ENCODE data around the gene C1orf21.

DNA sequence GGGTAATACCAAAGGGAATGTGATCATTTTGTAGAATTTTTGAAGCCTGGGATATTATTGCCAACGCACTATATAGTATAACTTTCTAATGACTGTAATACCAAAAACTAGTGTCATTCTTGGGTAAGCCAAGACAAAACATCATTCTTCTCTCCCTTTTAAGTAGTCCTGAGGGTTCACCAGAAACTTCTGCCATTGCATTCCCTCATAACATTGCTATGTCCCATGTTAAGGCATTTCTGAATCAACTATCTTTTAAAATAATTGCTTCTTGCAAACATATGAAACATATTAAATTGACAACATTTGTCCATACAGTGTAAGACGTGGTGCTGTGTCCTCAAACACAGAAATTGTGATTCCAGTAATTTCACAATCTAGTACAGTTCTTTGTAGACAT lies 29.9 kb upstream of the C1orf21 start:
- TF ChIP-seq, protein P1, sequence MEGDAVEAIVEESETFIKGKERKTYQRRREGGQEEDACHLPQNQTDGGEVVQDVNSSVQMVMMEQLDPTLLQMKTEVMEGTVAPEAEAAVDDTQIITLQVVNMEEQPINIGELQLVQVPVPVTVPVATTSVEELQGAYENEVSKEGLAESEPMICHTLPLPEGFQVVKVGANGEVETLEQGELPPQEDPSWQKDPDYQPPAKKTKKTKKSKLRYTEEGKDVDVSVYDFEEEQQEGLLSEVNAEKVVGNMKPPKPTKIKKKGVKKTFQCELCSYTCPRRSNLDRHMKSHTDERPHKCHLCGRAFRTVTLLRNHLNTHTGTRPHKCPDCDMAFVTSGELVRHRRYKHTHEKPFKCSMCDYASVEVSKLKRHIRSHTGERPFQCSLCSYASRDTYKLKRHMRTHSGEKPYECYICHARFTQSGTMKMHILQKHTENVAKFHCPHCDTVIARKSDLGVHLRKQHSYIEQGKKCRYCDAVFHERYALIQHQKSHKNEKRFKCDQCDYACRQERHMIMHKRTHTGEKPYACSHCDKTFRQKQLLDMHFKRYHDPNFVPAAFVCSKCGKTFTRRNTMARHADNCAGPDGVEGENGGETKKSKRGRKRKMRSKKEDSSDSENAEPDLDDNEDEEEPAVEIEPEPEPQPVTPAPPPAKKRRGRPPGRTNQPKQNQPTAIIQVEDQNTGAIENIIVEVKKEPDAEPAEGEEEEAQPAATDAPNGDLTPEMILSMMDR (IDR thresholded peaks at IDR 0.05), result no peak
- no peak for TF ChIP-seq POLR2A (IDR thresholded peaks at IDR 0.05)

All from thyroid gland (tissue), 4 donors.